HL-60 (cell line): ENCODE measurements around the gene PLAU.

Experiments used
- DNase-seq, 2 experiments: peaks; one replicate each; pipeline ENCODE4 v3.0.0-alpha.2; 2010 to 2020; ENCODE audit warnings: low read depth in 1 of 2, low spot score in 1 of 2
- H3K27ac ChIP-seq: fragments of 250-450 bp; sonication (Bioruptor Pico); replicated peaks from 2 replicates; pipeline ENCODE4 v1.5.1; 2020; ENCODE audit warnings: mild to moderate bottlenecking, moderate library complexity
- H3K27me3 ChIP-seq: fragments of 250-450 bp; sonication (Bioruptor Pico); 2 replicates; pipeline ENCODE4 v1.5.1; 2021; ENCODE audit warnings: mild to moderate bottlenecking, moderate library complexity; ENCODE audit not compliant: insufficient read depth, poor library complexity, severe bottlenecking
- H3K4me3 ChIP-seq: replicated peaks from 2 replicates; pipeline ENCODE4 v1.5.1; 2011; ENCODE audit warnings: mild to moderate bottlenecking, control low read depth, low read length; ENCODE audit not compliant: insufficient read depth
- GABPA ChIP-seq: IDR thresholded peaks from 2 replicates; pipeline ENCODE4 v1.6.1; 2012; ENCODE audit warnings: low read depth
- POLR2AphosphoS5 ChIP-seq: IDR thresholded peaks from 2 replicates; pipeline ENCODE4 v1.6.1; 2012; ENCODE audit warnings: low read depth
- SPI1 ChIP-seq: IDR thresholded peaks from 2 replicates; pipeline ENCODE4 v1.6.1; 2012; ENCODE audit warnings: low read depth, mild to moderate bottlenecking, borderline replicate concordance
- TF ChIP-seq, protein P1 (sequence below): IDR thresholded peaks from one replicate; pipeline ENCODE4 v1.5.1; 2011; ENCODE audit warnings: low read length, control low read depth, inconsistent platforms; ENCODE audit not compliant: insufficient read depth
- TF ChIP-seq, protein P2 (sequence below): IDR thresholded peaks from 2 replicates; pipeline ENCODE4 v1.6.1; 2012; ENCODE audit warnings: low read depth; ENCODE audit not compliant: insufficient replicate concordance

The PLAU gene

DNA sequence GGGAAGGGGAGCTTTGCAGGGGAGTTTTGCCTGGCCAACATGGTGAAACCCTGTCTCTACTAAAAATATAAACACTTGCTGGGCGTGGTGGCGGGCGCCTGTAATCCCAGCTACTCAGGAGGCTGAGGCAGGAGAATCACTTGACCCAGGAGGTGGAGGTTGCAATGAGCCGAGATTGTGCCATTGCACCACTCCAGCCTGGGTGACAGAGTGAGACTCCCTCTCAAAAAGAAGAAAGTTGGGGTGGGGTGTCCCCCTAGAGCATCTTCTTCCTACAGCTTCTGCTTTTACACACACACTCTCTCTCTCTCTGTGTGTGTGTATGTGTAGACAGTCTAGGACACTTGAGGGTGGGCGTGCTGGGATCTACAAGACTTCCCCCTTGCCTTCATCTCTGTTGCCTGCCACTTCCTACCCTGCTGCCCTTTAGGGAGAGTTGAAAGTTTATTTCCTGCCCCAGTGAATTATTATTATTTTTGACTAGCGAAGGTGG, 21.7 kb downstream of the PLAU start:
- peak in 1 of 2 experiments; percentile 60 for DNase-seq
- Histone ChIP-seq H3K27ac (peak overlapping the region; percentile 63), H3K27me3 (no peaks in the 10 kb centered on the region), H3K4me3 (no peak overlapping the region)
- TF ChIP-seq POLR2AphosphoS5 (no peak), SPI1 (no peak), GABPA (no peak)
- TF ChIP-seq, protein P1, sequence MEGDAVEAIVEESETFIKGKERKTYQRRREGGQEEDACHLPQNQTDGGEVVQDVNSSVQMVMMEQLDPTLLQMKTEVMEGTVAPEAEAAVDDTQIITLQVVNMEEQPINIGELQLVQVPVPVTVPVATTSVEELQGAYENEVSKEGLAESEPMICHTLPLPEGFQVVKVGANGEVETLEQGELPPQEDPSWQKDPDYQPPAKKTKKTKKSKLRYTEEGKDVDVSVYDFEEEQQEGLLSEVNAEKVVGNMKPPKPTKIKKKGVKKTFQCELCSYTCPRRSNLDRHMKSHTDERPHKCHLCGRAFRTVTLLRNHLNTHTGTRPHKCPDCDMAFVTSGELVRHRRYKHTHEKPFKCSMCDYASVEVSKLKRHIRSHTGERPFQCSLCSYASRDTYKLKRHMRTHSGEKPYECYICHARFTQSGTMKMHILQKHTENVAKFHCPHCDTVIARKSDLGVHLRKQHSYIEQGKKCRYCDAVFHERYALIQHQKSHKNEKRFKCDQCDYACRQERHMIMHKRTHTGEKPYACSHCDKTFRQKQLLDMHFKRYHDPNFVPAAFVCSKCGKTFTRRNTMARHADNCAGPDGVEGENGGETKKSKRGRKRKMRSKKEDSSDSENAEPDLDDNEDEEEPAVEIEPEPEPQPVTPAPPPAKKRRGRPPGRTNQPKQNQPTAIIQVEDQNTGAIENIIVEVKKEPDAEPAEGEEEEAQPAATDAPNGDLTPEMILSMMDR: no peak
- TF ChIP-seq, protein P2, sequence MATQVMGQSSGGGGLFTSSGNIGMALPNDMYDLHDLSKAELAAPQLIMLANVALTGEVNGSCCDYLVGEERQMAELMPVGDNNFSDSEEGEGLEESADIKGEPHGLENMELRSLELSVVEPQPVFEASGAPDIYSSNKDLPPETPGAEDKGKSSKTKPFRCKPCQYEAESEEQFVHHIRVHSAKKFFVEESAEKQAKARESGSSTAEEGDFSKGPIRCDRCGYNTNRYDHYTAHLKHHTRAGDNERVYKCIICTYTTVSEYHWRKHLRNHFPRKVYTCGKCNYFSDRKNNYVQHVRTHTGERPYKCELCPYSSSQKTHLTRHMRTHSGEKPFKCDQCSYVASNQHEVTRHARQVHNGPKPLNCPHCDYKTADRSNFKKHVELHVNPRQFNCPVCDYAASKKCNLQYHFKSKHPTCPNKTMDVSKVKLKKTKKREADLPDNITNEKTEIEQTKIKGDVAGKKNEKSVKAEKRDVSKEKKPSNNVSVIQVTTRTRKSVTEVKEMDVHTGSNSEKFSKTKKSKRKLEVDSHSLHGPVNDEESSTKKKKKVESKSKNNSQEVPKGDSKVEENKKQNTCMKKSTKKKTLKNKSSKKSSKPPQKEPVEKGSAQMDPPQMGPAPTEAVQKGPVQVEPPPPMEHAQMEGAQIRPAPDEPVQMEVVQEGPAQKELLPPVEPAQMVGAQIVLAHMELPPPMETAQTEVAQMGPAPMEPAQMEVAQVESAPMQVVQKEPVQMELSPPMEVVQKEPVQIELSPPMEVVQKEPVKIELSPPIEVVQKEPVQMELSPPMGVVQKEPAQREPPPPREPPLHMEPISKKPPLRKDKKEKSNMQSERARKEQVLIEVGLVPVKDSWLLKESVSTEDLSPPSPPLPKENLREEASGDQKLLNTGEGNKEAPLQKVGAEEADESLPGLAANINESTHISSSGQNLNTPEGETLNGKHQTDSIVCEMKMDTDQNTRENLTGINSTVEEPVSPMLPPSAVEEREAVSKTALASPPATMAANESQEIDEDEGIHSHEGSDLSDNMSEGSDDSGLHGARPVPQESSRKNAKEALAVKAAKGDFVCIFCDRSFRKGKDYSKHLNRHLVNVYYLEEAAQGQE: no peak

DNA sequence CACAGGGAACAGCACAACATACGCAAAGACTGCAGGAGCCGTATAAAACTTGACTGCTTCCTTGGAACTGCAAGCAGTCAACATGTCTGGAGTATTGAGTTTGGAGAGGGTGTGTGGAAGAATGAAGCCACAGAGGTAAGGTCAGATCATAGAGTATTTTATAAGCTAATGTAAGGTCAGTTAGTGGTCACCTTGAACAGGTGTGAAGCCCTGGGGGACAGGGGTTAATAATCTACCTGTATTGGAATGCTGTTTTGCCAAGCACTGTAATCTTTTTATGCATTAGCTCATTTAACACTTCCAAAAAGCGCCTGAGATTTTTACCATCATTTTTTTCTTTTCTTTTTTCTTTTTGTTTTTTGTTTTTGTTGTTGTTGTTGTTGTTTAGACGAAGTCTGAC, 23.1 kb downstream of the PLAU start:
- no peaks in the 10 kb centered on the region for H3K27me3 ChIP-seq
- DNase-seq: no peak
- no peak overlapping the region for H3K27ac ChIP-seq
- TF ChIP-seq SPI1: no peak
- TF ChIP-seq, protein P2: no peak
- TF ChIP-seq, protein P1: no peak
- no peak for TF ChIP-seq GABPA
- no peak for TF ChIP-seq POLR2AphosphoS5
- H3K4me3 ChIP-seq: no peak overlapping the region

DNA sequence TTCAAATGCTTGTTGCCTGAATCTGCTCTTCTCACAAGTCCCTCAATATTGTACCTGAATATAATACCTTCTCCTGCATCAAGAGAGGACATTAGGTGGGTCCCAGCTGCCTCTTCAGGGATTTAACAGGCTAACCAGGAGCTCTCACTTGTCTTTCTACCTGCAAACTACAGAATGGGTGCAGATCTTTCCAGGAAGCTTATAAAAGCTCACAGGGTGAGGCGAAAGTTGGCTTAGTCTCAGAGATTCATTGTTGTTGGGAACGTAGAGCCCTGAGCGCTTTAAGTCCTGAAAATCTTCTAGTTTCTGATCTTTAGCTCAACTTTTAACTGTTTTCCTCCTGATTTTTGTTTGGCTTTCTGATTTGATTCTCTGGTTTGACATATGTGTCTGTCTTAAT, 25.0 kb downstream of the PLAU start:
- H3K4me3 ChIP-seq: no peak overlapping the region
- DNase-seq: no peak
- TF ChIP-seq POLR2AphosphoS5: no peak
- no peak overlapping the region for H3K27ac ChIP-seq
- H3K27me3 ChIP-seq: no peaks in the 10 kb centered on the region

DNA sequence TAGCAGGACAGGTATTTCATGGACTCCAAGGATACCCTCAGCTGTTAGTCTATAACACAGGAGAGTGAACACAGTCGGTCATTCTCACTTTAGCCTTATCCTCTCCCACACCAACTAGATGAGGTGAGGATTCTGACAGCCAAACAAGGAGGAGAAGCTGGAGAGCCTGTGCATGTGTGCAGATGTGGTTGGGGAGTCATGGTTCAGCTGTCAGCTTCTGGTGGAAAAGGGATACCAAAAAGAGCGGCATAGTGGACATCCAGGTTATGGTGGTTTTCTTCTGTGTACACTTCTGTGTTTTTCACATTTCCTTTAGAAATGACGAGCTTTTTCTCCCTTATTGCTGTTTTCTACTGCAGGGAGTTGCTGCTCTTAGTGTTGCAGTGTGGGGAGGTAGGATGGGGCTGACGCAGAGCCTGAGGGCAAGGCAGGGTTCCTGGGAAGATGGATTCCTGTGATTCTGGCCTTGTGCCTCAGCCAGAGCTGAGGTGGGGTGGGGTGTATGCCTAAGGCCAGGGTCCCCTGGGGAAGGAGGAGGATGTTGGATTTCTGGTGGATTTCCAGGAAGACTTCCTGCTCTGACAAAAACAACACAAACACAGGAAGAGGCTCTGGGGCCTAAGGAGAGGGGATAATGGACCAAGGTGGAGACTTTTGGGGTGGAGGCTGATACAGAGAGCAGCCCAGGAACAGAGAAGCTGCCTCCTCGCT, 26.6 kb downstream of the PLAU start:
- Histone ChIP-seq H3K27me3 (no peaks in the 10 kb centered on the region), H3K4me3 (no peak overlapping the region), H3K27ac (no peak overlapping the region)
- TF ChIP-seq, protein P2: no peak
- TF ChIP-seq, protein P1: no peak
- TF ChIP-seq GABPA (no peak), SPI1 (no peak), POLR2AphosphoS5 (no peak)
- DNase-seq: no peak
